LNCaP clone FGC (cell line): ENCODE results near the gene LORICRIN.

Source experiments
- DNase-seq: peaks from one replicate; pipeline ENCODE4 v3.0.0-alpha.2; 2011; ENCODE audit warnings: low read depth
- H3K4me3 ChIP-seq: 2 replicates; pipeline ENCODE4 v1.5.1; 2011; ENCODE audit warnings: mild to moderate bottlenecking, low read depth, low read length, control low read depth
- TF ChIP-seq, protein P1 (sequence below): IDR thresholded peaks from 2 replicates; pipeline ENCODE4 v1.5.1; 2012; ENCODE audit warnings: mild to moderate bottlenecking; ENCODE audit not compliant: control insufficient read depth, insufficient read depth; ENCODE audit errors: extremely low read depth

Gene LORICRIN

DNA sequence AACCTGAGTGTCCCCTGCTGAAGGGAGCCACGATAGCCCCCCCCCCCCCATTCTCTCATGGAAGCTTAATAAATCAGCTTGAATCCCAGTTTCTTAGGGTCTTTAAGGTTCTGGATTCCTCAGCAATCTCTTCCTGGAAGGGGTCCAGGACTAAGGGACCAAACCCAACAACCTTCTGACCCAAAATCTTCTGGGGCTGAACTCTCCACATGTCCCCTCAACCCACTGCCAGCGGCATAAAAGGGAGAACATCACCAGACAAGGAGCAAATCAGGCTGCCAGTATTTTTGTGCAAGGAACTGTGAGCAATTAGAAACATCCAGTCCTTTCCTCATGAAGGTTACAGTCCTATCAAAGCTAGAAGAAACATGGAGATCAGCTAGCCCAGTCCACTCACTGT lies 12.7 kb upstream of the LORICRIN start:
- DNase-seq: no peak
- no peak overlapping the region for H3K4me3 ChIP-seq
- TF ChIP-seq, protein P1, sequence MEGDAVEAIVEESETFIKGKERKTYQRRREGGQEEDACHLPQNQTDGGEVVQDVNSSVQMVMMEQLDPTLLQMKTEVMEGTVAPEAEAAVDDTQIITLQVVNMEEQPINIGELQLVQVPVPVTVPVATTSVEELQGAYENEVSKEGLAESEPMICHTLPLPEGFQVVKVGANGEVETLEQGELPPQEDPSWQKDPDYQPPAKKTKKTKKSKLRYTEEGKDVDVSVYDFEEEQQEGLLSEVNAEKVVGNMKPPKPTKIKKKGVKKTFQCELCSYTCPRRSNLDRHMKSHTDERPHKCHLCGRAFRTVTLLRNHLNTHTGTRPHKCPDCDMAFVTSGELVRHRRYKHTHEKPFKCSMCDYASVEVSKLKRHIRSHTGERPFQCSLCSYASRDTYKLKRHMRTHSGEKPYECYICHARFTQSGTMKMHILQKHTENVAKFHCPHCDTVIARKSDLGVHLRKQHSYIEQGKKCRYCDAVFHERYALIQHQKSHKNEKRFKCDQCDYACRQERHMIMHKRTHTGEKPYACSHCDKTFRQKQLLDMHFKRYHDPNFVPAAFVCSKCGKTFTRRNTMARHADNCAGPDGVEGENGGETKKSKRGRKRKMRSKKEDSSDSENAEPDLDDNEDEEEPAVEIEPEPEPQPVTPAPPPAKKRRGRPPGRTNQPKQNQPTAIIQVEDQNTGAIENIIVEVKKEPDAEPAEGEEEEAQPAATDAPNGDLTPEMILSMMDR: no peak

DNA sequence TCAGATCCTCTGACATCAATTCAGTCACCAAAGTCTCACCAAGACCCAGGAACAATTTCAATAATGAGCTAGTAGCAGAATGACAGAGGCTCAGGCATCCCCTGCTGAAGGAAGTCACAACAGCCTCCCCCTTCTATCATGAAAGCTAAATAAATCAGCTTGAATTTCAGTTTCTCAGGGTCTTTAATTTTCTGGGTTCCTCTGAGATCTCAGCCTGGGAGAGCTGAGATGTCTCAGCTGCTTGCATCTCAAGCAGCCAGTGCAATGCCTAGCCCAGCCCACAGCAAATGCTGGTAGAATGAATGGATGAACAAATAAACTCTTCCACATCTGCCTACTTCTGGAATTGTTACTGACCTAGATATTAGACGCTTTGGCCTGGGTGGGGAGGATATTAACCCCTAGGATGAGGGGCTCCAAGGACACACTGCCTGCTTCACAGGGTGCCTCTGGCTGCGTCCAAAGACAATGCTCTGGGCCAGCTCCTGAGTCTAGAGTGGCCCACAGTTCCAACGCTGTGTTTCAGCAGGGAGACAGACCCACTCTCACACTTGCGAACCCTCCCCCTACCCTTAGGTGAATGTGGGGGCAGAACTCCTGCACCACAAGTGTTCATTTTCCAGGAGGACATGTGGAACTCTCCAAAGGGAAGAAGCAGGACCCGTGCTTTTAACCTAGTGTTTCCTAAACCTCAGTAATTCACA lies 11.2 kb upstream of the LORICRIN start:
- DNase-seq: no peak
- TF ChIP-seq, protein P1: no peak
- no peak overlapping the region for H3K4me3 ChIP-seq

DNA sequence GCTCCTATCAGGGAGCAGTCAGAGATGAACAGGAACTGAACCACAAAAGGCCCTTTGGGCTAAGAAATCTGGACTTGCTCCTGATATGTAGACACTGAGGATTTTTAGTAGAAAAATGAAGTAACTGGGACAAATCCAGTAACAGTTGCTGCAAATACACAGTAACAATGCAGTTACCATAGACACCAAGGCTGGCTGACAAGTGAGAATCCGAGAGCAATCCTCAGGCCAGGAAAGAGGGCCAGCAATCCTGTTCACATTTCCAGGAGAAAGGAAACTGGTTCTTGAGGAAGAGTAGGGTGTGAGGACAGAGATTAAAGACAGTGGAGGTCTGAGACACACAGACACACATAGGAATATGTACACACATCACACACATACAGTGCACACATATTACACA lies 9.3 kb upstream of the LORICRIN start:
- TF ChIP-seq, protein P1: no peak
- DNase-seq: no peak
- H3K4me3 ChIP-seq: no peak overlapping the region

DNA sequence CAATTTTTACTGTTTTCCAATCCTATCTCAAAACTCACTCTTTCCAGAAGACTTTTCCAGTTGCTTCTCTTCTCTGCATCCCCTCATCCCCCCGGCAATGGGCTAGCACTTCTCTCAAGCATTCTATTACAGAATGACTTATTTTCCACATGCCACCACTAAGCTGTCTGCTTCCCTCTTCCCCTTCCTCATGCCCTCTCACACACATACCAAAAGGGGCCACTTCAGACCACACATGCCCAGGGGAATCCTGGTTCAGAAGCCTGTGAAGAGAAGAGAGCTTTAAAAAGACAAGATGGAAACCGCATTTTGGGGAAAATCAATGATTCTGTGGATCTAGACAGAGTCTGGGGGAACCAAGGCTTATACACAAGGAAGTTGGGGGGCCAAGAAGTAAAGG lies 8.4 kb upstream of the LORICRIN start:
- no peak overlapping the region for H3K4me3 ChIP-seq
- no peak for DNase-seq
- TF ChIP-seq, protein P1: no peak

DNA sequence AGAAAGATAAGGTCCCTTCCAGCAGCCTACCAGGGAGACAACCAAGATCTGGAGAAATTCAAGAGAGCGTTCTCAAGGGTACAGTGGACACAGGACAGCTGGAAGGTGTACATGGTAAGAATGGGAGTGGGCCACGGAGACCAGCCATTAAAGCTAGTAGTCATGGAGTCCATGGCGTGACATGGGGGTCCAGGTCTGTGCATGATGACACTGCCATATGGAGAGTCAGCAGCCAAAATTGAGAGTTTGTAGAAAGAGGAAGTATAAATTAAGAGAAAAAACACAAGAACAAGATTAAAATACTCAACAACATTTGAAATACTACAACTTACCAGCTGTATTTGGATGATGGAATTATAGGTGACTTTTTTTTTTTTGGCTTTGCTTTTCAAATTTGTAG lies 7.9 kb upstream of the LORICRIN start:
- no peak overlapping the region for H3K4me3 ChIP-seq
- no peak for DNase-seq
- TF ChIP-seq, protein P1: no peak

DNA sequence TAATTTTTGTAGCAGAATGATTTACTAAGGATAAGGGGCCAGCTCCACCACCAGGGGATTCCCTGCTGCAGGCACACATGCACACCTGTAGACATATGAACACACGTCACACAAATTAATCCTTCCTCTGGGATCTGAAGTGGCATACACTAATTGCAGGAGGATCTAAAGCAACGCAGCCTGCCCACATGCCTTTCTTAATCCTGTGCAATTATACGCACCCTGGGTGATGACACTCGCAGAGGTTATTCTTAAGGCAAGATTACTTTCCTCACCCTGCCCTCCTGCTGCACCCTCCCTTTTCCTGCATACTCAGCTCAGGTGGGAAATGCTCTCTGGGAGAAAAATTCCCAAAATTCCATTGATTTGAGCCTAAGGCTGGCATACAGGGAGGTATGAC lies 7.5 kb upstream of the LORICRIN start:
- H3K4me3 ChIP-seq: no peak overlapping the region
- DNase-seq: no peak
- TF ChIP-seq, protein P1: no peak

DNA sequence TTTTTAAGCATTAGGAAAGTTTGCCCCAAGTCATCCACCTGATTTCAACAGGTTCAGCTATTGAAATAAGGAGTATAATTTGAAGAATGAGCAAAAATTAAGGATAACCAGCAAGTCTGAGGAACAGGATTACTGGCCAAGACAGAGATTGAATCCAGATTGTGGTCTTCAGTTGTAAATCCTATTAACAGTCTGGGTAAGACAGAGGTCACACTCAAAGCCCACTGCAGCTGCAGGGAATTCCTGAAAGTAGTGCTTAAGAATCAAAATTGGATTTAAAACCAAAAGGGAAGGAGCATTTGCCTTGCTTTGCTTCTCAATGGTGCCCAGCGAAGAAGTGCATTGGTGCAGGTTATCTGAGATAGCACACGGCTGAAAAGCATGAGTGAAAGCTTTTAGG lies 6.4 kb upstream of the LORICRIN start:
- TF ChIP-seq, protein P1: no peak
- no peak for DNase-seq
- H3K4me3 ChIP-seq: no peak overlapping the region
